GM21528 (cell line): Measurements from ENCODE around the gene SLC16A7.
A peak's percentile ranks its signal among the peaks of the same experiment; 100 is the strongest.
"Not testable (repeated sequence)": the region's sequence is repeated elsewhere in the genome, so short reads cannot be mapped to it uniquely, and the experiment has no call there.

Experiments used
- ATAC-seq: cut with Tn5 transposase; IDR thresholded peaks from one replicate; pipeline ENCODE4 v1.9.1; 2021; ENCODE audit warnings: mild to moderate bottlenecking, moderate library complexity; ENCODE audit not compliant: unreplicated experiment, low FRiP score

The SLC16A7 gene

DNA sequence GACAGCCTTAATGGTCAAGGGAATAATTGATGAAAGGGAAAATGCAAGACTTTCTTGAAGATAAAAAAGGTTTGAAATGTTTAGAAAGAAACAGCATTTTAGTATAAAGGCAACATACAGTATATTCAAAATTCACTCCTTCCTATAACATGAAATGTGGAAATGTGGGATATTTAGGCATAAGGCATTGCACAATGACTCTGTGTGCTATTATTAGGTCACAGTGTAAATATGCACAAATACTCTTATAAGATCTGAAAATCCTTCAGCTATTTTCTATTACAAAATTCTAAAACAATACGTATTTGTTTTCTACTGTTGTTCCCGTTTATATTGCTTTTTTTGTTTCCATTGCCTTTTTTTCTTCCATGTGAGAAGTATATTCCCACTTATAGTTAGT, 127.7 kb downstream of the SLC16A7 start:
- no peak for ATAC-seq

GRCh38 chr12:59724011-59724695, 128.3 kb downstream of the SLC16A7 start:
- ATAC-seq, result no peak

GRCh38 chr12:59733200-59733599, 137.4 kb downstream of the SLC16A7 start:
- ATAC-seq, result no peak

DNA sequence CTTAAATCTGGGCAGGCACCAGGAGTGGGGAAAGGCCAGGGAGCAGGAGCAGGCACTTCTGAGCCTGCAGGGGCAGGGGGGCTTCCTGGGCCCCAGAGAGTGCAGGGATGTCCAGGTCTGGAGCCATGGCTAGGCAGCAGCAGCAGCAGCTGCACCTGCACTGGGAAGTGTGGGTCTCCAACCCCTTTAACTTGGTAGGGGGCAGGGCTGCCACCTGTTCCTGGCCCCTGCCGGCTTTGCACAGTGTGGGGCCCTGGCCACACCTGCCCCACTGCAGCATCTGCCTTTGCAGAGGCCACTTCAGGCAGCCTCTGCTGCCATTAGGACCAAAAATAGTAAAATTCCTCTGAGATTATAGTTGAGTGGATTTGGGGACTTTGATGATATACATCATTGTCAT, 138.5 kb downstream of the SLC16A7 start:
- no peak for ATAC-seq

GRCh38 chr12:59735231-59735630, 139.4 kb downstream of the SLC16A7 start:
- ATAC-seq, result no peak

- no peak for ATAC-seq
Measured at GRCh38 chr12:59736359-59736758, 140.5 kb downstream of the SLC16A7 start.

DNA sequence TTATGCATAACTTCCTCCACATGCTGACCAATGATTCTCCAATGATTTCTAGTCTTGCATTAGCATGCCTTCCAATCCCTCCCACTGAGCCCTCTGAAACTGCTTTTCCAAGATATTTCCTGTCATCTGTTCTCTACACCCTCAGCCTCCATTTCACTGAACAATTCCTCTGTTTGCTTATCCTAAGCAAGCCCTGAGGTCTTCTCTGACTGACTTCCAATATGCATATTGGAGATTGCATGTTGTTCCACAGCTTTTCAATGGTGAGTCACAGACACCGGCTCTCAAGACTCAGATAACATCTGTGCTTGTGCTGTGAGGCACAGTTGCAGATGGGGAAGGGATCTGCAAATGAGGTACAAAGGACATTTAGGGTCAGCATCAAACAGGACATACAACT, 141.0 kb downstream of the SLC16A7 start:
- ATAC-seq, result no peak

- no peak for ATAC-seq
Measured at GRCh38 chr12:59737725-59738463, 142.1 kb downstream of the SLC16A7 start.

GRCh38 chr12:59742841-59743240, 147.0 kb downstream of the SLC16A7 start:
- no peak for ATAC-seq

DNA sequence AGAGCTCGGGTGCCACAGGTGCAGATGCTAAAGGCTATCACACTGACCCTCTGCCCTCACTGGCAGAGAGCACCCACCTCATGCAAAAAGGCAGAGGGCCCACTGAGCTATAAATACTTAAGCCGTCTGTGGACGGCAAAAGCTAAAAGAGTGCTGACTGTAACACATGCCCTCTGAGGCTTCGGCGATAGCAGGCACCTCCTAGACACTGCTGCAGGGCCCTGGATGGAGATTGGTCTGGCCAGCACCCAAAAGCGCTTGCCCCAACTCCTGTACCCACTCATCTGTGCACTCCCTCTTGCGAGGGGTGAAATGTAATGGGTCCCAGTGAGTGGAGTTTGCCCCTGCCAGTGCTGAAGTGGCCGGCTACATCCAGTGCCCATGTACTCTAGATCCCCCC, 148.7 kb downstream of the SLC16A7 start:
- ATAC-seq, result no peak

- ATAC-seq, result not testable (repeated sequence)
Measured at GRCh38 chr12:59751091-59751490, 155.3 kb downstream of the SLC16A7 start.

- ATAC-seq, result no peak
Measured at GRCh38 chr12:59761542-59761941, 165.7 kb downstream of the SLC16A7 start.

- no peak for ATAC-seq
Measured at GRCh38 chr12:59763835-59764234, 168.0 kb downstream of the SLC16A7 start.

- no peak for ATAC-seq
Measured at GRCh38 chr12:59768031-59768430, 172.2 kb downstream of the SLC16A7 start.

GRCh38 chr12:59780605-59781135, 184.8 kb downstream of the SLC16A7 start:
- ATAC-seq, result no peak

DNA sequence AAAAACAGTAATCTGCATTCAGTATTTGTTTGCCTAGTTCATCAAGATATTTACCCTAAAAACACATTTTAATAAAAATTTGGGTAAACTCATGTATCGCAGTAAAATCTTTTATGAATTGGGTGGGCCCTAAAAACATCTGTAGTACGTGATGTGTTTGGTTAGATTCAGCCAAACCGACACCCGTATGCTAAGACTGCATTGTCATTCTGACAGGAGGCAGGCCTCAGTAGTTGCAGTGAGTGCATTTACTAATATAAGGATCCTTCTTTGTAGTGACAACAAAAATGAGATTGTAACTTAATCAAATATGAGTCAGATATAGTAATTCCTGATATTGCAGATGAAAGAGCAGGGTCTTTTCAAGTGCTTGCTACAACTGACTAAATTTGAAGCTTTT, 191.8 kb downstream of the SLC16A7 start:
- no peak for ATAC-seq

DNA sequence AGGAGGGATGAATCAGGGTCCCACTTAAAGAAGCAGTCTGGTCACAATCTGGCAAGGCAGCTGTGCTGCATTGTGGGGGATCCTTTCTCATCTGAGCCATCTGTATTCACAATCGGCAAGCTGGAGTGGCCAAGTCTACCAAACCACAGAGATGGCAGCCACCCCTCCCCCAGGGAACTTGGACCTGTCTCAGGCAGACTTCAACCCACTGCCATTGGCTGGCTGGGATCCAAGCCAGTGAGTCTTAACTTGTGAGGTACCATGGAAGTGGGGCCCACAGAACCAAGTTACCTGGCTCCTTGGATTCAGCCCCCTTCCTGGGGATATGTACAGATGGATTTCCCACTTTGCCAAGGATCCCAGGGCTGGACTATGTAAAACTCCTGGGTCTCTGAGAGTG, 196.8 kb downstream of the SLC16A7 start:
- no peak for ATAC-seq

DNA sequence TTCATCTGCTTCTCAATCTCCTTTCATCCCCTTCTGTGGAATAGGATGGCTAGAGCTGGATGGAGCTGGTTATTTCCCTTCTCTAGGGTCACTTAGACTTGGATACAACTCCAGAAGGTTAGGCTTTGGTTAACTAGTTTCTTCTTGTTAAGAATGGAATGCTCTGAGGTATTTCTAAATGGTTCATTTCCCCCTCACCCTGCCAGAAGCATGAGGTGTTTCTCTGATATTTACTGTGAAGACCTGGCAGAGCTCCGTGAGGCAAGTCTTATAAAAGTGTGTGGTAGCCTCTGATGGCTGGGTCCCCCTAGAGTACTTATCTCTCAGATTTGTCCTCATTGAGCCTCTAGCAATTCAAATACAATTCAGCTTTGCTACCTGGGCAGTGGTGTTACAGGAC, 207.9 kb downstream of the SLC16A7 start:
- no peak for ATAC-seq

- peak; percentile 90 for ATAC-seq
Measured at GRCh38 chr12:59808317-59808910, 212.6 kb downstream of the SLC16A7 start.

GRCh38 chr12:59811991-59812390, 216.2 kb downstream of the SLC16A7 start:
- ATAC-seq, result no peak

DNA sequence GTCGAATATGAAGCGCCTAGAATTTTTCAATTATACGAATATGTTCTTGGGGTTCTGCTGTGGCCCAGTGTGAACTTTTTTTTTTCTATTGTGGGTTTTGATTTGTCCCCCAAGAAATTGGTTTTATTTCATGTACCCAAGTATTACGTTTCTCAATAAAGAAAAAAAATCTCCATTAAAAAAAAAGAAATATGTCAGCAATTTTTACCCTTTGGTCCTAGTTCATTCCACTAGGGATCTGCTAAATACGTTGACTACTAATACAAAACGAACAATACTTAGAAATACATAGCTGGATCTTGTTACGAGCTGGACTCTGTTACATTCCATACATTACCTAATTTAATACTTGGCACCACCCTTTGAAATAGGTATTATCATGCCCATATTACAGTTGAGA, 216.9 kb downstream of the SLC16A7 start:
- ATAC-seq, result no peak
